Measurements from ENCODE around the gene PUS10. TPM values are rescaled to one million over a fixed set of nuclear protein-coding genes. Genes with fewer than 3 reads are reported as not detected.

PUS10 gene
- polyA plus RNA-seq, 2 of the 4 experiments (the other 2 are of a cell fraction), result 3.3 to 9.3 TPM

- no peaks in the 10 kb centered on the region for H3K9me3 ChIP-seq
- ATAC-seq (no peak), DNase-seq (ENCODE audit: low read depth in 1 of 2, low spot score in 1 of 2) (no peak), FAIRE-seq (no peak)
- TF ChIP-seq MAFK (IDR thresholded peaks at IDR 0.05; ENCODE audit: partially characterized antibody) (peak; percentile 84), NR3C1 (IDR thresholded peaks at IDR 0.05) (no peak)
- H3K4me2 ChIP-seq, result no peak overlapping the region
- POLR2A ChIA-PET, result no interaction called here
- no peak overlapping the region for H3K4me3 ChIP-seq
- CTCF ChIA-PET, result interaction anchor here (1.0 kb wide), 1 partner anchor 122 kb away, joined by 3 read pairs; no protein-coding TSS in a partner anchor
- no peak overlapping the region for H3K27ac ChIP-seq
- peaks cover 37% of the 10 kb centered on the region for H3K4me1 ChIP-seq
Measured at GRCh38 chr2:61009355-61009754, 8.7 kb downstream of the PUS10 start.

DNA sequence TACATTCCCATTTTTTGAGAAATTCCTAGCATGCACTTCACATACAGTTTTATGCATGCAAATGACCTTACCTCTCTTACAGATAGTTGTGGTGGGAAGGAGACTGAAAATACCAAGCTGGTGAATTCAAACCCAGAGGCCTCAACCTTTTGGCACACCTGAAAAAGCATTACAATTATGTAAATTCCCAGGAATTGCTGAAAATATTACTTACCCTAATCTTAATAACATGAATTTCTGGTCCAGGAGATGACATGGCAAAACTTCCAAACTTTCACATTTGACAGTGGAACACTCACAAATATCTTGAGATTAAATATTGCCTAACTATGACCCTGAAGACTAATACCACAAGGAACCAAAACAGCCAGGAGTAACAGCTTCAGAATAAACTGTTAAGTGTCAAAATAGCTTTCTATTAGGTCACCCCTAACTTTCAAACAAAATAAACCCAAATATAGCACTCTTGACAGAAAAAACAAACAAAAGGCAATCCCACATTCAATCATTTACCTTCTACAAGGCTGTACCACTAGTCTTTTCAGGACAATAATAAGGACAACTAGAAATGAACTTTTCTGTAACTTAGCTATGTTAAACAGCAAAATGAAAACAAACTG is 11.5 kb downstream of the PUS10 start:
- FAIRE-seq (no peak), DNase-seq (ENCODE audit: low read depth in 1 of 2, low spot score in 1 of 2) (no peak), ATAC-seq (no peak)
- Histone ChIP-seq H3K4me2 (peak overlapping the region; percentile 16; the same call in 1 of the 3 replicates), H3K4me1 (peaks cover 22% of the 10 kb centered on the region), H3K27ac (no peak overlapping the region), H3K9me3 (no peaks in the 10 kb centered on the region), H3K4me3 (no peak overlapping the region)
- ChIA-PET POLR2A (interaction anchor here (0.7 kb wide), 1 partner anchor 133 kb away, joined by 7 read pairs; no protein-coding TSS in a partner anchor), CTCF (interaction anchor here (0.6 to 2.6 kb wide), 3 partner anchors 10 to 636 kb away, joined by 3 to 21 read pairs (median 6); no protein-coding TSS in a partner anchor)
- TF ChIP-seq ATOH8 (CRISPR knock-in tag; IDR thresholded peaks at IDR 0.05; ENCODE audit: low read depth) (no peak), HEYL (CRISPR knock-in tag; IDR thresholded peaks at IDR 0.05) (no peak), FOSL2 (IDR thresholded peaks at IDR 0.05) (no peak), FOSL2 (CRISPR knock-in tag; IDR thresholded peaks at IDR 0.05) (0 out of 2 replicates have a peak, but pooled peaks have one; percentile 2), POLR2A (IDR thresholded peaks at IDR 0.05; ENCODE audit: low read length) (no peak), HMGXB4 (CRISPR knock-in tag; IDR thresholded peaks at IDR 0.05; ENCODE audit: borderline replicate concordance) (no peak)
- TF ChIP-seq, protein P1, sequence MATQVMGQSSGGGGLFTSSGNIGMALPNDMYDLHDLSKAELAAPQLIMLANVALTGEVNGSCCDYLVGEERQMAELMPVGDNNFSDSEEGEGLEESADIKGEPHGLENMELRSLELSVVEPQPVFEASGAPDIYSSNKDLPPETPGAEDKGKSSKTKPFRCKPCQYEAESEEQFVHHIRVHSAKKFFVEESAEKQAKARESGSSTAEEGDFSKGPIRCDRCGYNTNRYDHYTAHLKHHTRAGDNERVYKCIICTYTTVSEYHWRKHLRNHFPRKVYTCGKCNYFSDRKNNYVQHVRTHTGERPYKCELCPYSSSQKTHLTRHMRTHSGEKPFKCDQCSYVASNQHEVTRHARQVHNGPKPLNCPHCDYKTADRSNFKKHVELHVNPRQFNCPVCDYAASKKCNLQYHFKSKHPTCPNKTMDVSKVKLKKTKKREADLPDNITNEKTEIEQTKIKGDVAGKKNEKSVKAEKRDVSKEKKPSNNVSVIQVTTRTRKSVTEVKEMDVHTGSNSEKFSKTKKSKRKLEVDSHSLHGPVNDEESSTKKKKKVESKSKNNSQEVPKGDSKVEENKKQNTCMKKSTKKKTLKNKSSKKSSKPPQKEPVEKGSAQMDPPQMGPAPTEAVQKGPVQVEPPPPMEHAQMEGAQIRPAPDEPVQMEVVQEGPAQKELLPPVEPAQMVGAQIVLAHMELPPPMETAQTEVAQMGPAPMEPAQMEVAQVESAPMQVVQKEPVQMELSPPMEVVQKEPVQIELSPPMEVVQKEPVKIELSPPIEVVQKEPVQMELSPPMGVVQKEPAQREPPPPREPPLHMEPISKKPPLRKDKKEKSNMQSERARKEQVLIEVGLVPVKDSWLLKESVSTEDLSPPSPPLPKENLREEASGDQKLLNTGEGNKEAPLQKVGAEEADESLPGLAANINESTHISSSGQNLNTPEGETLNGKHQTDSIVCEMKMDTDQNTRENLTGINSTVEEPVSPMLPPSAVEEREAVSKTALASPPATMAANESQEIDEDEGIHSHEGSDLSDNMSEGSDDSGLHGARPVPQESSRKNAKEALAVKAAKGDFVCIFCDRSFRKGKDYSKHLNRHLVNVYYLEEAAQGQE (IDR thresholded peaks at IDR 0.05), result no peak

DNA sequence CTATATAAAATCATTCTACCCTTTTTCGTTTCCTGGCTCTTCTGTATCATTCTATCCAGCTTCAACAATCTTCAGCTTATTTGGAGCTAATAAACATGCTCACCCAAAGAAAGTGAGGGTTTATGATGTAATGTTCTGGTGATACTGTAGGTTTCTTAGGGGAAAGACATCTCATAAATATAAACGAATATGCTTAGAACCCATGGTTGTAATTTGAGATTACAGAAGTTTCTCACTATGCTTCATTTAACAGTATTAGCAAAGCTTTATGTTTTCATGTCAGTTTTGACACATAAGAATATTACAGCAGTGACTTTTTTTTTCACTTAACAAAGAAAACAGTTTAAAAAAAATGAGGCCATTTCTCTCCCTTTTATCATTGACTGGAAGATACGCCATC is 12.3 kb downstream of the PUS10 start:
- no peak for FAIRE-seq
- ATAC-seq, result no peak
- 79% methylated on average over 3 of the region's 3 CpGs for WGBS (ENCODE audit: missing lambda C conversion rate)
- Histone ChIP-seq H3K27ac (no peak overlapping the region), H3K9me3 (no peaks in the 10 kb centered on the region), H3K4me3 (no peak overlapping the region; the same call in 2 of the 3 replicates), H3K4me1 (peaks cover 18% of the 10 kb centered on the region), H3K4me2 (peak overlapping the region; percentile 61)
- POLR2A ChIA-PET, result interaction anchor here (1.8 kb wide), 1 partner anchor 11 kb away, joined by 5 read pairs; no protein-coding TSS in a partner anchor
- no peak for DNase-seq (ENCODE audit: low read depth in 1 of 2, low spot score in 1 of 2)
- CTCF ChIA-PET, result interaction anchor here (0.7 to 2.6 kb wide), 5 partner anchors 10 to 298 kb away, joined by 3 to 21 read pairs (median 5); no protein-coding TSS in a partner anchor
- TF ChIP-seq HOXB13 (CRISPR knock-in tag; IDR thresholded peaks at IDR 0.05; ENCODE audit: low read depth), result no peak
- TF ChIP-seq HOXA7 (CRISPR knock-in tag; IDR thresholded peaks at IDR 0.05), result no peak
- TF ChIP-seq RCOR1 (IDR thresholded peaks at IDR 0.05; ENCODE audit: low read depth, low read length), result no peak
- TF ChIP-seq HEYL (CRISPR knock-in tag; IDR thresholded peaks at IDR 0.05), result no peak
- TF ChIP-seq GATA3 (IDR thresholded peaks at IDR 0.05; ENCODE audit: borderline replicate concordance), result no peak
- no peak for TF ChIP-seq FOXS1 (CRISPR knock-in tag; IDR thresholded peaks at IDR 0.05)
- TF ChIP-seq EP300 (IDR thresholded peaks at IDR 0.05), result no peak
- no peak for TF ChIP-seq MAFK (IDR thresholded peaks at IDR 0.05; ENCODE audit: partially characterized antibody)
- no peak for TF ChIP-seq MYC (IDR thresholded peaks at IDR 0.05; ENCODE audit: borderline replicate concordance, low read length)
- TF ChIP-seq FOSB (CRISPR knock-in tag; IDR thresholded peaks at IDR 0.05), result no peak
- no peak for TF ChIP-seq ELK1 (IDR thresholded peaks at IDR 0.05; ENCODE audit: low read depth, low read length)
- no peak for TF ChIP-seq RFX5 (IDR thresholded peaks at IDR 0.05)
- no peak for TF ChIP-seq CEBPB (IDR thresholded peaks at IDR 0.05)
- TF ChIP-seq RNF2 (IDR thresholded peaks at IDR 0.05; ENCODE audit: borderline replicate concordance, low read depth), result no peak
- TF ChIP-seq PBX3 (IDR thresholded peaks at IDR 0.05), result no peak
- TF ChIP-seq HDAC2 (IDR thresholded peaks at IDR 0.05), result no peak

All from A549 (cell line).